Measurements from ENCODE around the gene FAM13B. TPM values are rescaled to one million over a fixed set of nuclear protein-coding genes. Genes with fewer than 3 reads are reported as not detected.

The FAM13B gene
- total RNA-seq, 1 donor from 2014 or later: 21.6 TPM

DNA sequence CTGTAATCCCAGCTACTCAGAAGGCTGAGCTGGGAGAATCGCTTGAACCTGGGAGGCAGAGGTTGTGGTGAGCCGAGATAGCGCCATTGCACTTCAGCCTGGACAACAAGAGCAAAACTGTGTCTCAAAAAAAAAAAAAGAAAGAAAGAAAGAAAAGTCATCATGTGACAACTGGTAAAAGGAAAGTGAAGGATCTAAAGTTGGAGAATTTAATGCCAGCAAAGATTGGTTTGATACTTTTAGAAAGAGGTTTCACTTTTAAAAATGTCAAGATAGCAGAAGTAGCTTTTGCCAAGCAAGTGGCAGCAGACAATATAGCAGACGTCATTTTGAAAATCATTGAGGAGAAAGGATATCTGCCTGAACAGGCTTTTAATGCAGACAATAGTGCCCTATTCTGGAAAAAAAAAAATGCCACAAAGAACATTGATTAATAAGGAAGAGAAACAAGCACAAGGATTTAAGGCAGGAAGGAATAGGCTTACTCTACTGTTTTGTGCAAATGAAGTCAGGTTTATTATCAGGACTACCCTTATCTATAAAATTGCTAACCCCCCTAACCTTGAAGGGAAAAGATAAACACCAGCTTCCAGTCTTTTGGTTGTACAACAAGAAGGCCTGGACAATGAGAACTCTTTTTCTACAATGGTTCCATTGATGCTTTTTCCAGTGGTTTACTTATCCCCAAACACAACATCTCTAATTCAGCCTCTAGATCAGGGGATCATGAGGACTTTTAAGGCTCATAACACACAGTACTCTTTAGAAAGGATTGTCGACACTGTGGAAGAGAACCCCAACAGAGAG lies 131.7 kb downstream of the FAM13B start:
- DNase-seq (ENCODE audit: low read depth in 2 of 2): no peak

DNA sequence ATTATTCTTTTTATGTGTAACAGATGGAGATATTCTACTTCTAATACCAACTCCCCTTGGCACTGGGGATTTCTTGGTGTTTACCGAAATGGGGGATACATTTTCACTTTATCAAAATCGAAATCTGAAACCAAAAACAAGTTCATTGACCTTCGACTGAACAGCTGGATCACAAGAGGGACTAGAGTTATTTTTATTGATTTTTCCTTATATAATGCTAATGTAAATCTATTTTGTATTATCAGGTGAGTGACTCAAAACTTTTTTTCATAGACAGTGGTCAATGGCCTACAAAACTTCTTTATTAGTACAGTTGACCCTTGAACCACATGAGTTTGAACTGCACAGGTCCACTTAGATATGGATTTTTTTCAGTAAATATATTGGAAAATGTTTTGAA lies 133.4 kb downstream of the FAM13B start:
- DNase-seq (ENCODE audit: low read depth in 2 of 2): no peak

DNA sequence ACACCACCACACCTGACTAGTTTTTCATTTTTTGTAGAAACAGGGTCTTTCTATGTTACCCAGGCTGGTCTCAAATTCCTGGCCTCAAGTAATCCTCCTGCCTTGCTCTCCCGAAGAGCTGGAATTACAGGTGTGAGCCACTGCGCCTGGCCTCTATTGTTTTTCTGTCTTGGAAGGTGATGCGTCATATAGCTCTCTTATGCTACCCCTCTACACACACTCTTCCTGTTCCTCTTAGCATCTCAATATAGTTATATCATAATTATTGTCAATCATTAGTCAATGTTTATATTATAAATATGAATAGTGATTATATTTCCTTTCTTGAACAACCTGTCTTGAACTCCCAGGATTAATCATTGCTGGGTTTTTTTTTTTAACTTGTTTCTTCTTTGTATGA lies 136.3 kb downstream of the FAM13B start:
- DNase-seq (ENCODE audit: low read depth in 2 of 2): peak in 1 of 2 donors; percentile 33

DNA sequence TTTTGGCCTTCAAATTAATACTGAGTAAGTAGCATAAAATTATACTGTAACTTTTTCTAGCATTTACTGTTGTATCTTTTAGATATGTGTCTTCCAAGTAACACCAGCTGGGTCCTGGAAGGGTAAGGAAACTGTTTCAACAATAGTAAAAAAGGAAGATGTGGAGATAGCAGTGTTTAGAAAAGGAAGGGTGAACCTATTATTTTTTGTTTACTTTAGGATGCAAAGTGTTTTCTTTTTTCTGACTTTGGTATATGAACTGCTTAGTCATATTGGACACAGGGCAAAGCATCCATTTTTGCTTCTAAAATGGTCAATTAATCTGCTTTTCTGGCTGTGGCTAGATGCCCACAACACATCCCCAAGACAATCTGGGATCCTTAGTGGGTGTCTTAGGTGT lies 138.3 kb downstream of the FAM13B start:
- DNase-seq (ENCODE audit: low read depth in 2 of 2): peak in 1 of 2 donors; percentile 7

DNA sequence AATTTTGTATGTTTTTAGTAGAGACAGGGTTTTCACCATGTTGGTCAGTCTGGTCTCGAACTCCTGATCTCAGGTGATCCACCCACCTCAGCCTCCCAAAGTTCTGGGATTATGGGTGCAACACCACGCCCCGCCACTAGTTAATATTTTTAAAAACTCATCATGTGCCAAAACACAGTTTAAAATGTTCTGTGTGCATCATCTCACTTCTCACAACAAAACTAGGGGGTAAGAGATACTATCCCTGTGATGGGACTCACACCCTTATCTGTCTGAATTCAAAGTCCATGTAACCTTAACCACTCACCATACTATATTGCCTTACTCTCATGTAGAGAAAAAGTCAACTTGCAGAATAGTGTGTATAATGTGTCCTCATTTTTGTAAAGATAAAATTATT lies 141.0 kb downstream of the FAM13B start:
- no peak for DNase-seq (ENCODE audit: low read depth in 2 of 2)

DNA sequence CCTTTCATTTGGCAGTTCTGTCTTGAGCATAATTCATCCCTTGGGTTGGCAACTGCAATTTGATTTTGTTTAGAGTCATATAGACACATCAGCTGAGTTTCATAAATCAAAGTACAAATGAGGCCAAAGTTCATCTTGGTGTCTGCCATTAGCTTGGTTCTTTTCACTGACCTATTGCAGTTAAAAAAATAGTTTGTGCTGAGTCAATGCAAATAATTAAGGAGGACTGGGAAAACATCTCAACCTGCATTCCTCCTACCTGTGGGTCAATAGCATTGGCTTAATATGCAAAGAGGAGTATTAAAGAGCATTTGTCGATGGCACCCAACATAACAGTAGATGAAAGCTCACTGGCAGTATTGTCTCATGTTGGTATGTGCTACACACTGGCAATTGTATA lies 142.0 kb downstream of the FAM13B start:
- no peak for DNase-seq (ENCODE audit: low read depth in 2 of 2)

DNA sequence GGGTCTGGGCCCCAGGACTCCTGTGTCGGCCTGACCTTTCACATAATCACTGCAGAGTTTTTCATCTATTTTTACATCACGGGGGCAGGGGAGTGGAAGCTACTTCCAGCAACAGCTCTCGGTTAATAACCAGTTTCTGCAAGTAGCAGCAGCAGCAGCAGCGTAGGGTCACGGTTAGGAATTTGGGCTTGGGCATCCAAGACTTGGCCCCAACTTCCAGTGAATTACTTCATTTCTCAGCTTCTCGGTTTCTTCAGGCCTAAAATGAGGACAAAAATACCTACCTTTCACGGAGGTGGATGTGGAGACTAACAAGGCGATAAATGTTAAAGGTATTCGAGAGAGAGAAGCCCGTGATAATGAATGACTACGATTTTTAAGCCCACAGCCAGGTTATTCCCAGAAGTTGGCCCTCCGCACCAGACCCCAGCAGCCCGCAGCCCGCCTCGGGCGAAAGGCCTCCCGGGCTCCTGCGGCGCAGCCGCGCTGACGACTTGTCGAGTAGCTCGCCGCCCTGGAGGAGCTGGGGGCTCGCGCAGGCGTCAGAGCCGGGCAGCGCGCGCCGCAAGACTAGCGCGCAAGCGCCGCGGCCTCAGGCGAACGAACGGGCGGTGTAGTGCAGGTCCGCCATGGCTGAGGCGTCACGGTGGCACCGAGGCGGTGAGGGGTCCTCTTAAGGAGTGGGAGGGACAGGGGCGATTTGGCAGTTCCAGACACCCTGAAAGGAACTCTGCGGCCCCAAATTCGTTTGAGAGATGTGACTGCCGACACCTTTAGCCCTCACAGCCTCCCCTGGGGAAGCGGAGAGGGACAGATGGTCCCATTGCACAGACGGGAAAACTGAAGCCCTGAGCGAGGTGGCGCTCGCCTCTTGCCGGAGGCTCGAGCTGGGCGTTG lies 143.8 kb downstream of the FAM13B start, which contains the start of gene PKD2L2:
Gene PKD2L2, plus strand, starts transcription at position 595 of the 897 bp plus-strand sequence. Its CDS starts 35 bp downstream, at position 630.
- DNase-seq (ENCODE audit: low read depth in 2 of 2): peak; percentile 74 to 87

DNA sequence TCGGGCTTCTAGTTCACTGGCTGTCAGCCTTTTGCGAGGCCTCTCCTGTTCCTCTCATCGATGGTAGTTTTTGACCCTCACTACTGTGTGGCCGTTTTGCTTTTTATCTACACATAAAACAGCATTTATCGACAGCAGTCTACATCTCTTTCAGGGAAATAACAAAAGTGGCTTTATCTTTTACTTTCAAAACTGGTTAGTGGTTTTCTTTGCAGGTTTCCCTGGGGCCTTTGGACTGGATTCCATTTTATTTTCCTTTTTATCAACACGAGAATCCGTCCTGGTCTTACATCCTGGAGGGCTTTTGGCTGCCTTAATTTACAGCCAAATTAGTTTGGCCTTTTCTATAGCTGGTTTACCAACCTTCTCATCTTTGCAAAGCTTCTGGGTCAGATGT lies 144.4 kb downstream of the FAM13B start:
- DNase-seq (ENCODE audit: low read depth in 2 of 2): no peak

Other genes with a start within 250 kb of the FAM13B start
- not detected in 2 replicates for gene MYOT, start 165.2 kb downstream of the FAM13B start, total RNA-seq
- gene PKD2L2, start 143.6 kb downstream of the FAM13B start, total RNA-seq: not detected in 2 replicates
- gene WNT8A, start 51.0 kb upstream of the FAM13B start, total RNA-seq: not detected in 2 replicates
- gene NME5, start 106.3 kb upstream of the FAM13B start, total RNA-seq: 0.60 and 1.1 TPM in 2 replicates
- 18.3 and 24.2 TPM in 2 replicates for gene BRD8, start 145.6 kb upstream of the FAM13B start, total RNA-seq
- 8.1 and 28.1 TPM in 2 replicates for gene KIF20A, start 146.0 kb upstream of the FAM13B start, total RNA-seq
- 22.7 and 28.4 TPM in 2 replicates for gene CDC23, start 180.2 kb upstream of the FAM13B start, total RNA-seq
- gene GFRA3, start 241.5 kb upstream of the FAM13B start, total RNA-seq: not detected in 2 replicates

All from lung microvascular endothelial cell (primary cell).